Spleen (tissue), 11 donors: ENCODE results near the gene INSL3. TPM values are rescaled to one million over a fixed set of nuclear protein-coding genes. Genes with fewer than 3 reads are reported as not detected.
"Not testable (repeated sequence)": the region's sequence is repeated elsewhere in the genome, so short reads cannot be mapped to it uniquely, and the experiment has no call there.

Experiments used
- DNase-seq: peaks from one replicate; pipeline ENCODE4 v3.0.0-alpha.2; 2020
- H3K27ac ChIP-seq, 8 donors: fragments of 200-600 bp; sonication (generic) in 7 of 8; 1 replicate in 4 of 8; 2 replicates in 4 of 8; pipeline versions ENCODE4 v1.5.0 to v1.8.0; 2016 to 2021; ENCODE audit warnings: inconsistent platforms in 4 of 8, mild to moderate bottlenecking in 4 of 8, moderate library complexity in 1 of 8
- H3K27me3 ChIP-seq, 7 donors: fragments of 200-600 bp; sonication (generic) in 6 of 7; replicated peaks in 1 of 7; 1 replicate in 4 of 7; 2 replicates in 3 of 7; pipeline versions ENCODE4 v1.5.0 to v1.8.0; 2016 to 2021; ENCODE audit warnings: inconsistent platforms in 3 of 7, mild to moderate bottlenecking in 1 of 7
- H3K36me3 ChIP-seq, 6 donors: fragments of 200-600 bp; sonication (generic) in 5 of 6; 1 replicate in 4 of 6; 2 replicates in 2 of 6; pipeline versions ENCODE4 v1.5.0 to v1.8.0; 2016 to 2021; ENCODE audit warnings: inconsistent platforms in 2 of 6
- H3K4me1 ChIP-seq, 6 donors: fragments of 200-600 bp; sonication (generic) in 5 of 6; 1 replicate in 3 of 6; 2 replicates in 3 of 6; pipeline versions ENCODE4 v1.5.0 to v1.8.0; 2016 to 2021; ENCODE audit warnings: inconsistent platforms in 3 of 6
- H3K4me3 ChIP-seq, 8 donors: fragments of 200-600 bp; sonication (generic) in 7 of 8; 1 replicate in 4 of 8; 2 replicates in 4 of 8; pipeline versions ENCODE4 v1.5.0 to v1.8.0; 2016 to 2021; ENCODE audit warnings: inconsistent platforms in 4 of 8, mild to moderate bottlenecking in 4 of 8, moderate library complexity in 2 of 8
- H3K9me3 ChIP-seq, 8 donors: fragments of 200-600 bp; sonication (generic) in 7 of 8; 1 replicate in 4 of 8; 2 replicates in 4 of 8; pipeline versions ENCODE4 v1.5.0 to v1.8.0; 2016 to 2021; ENCODE audit warnings: inconsistent platforms in 4 of 8
- CTCF ChIP-seq, 11 experiments: fragments of 200-600 bp in 7 of 11; fragments of 450-650 bp in 4 of 11; sonication (generic) in 4 of 11; IDR thresholded peaks in 8 of 11; conservative IDR thresholded peaks in 3 of 11; 1 replicate in 7 of 11; 2 replicates in 4 of 11; pipeline versions ENCODE4 v1.4.0 to v1.8.0; 2016 to 2021; ENCODE audit warnings: antibody characterized with exemption in 11 of 11, inconsistent platforms in 4 of 11, mild to moderate bottlenecking in 1 of 11
- POLR2A ChIP-seq, 3 donors: fragments of 450-650 bp; IDR thresholded peaks; one replicate each; pipeline ENCODE4 v1.5.1; 2017; ENCODE audit warnings: antibody characterized with exemption in 3 of 3, mild to moderate bottlenecking in 1 of 3
- POLR2AphosphoS5 ChIP-seq, 3 donors: sonication (generic); formaldehyde crosslinking; IDR thresholded peaks; one replicate each; pipeline ENCODE4 v1.5.1; 2017; ENCODE audit warnings: antibody characterized with exemption in 3 of 3
- WGBS, 5 donors: extraction: QIAGEN DNeasy Blood & Tissue Kit in 3 of 5; methylation state at CpG; one replicate each; pipeline versions ENCODE4 v1.1.5 to v1.1.7; 2013 to 2018; 5-methylcytosine and 5-hydroxymethylcytosine counted together
- intact Hi-C: fragments of 100-400 bp; cut with DNase I; formaldehyde crosslinking; loops from one replicate; pipeline ENCODE4 v1.15.0; 2023; ENCODE audit warnings: low total_unique reads
- polyA plus RNA-seq, 3 donors: library from polyadenylated mRNA; stranded (reverse); fragments of 200-250 nt; gene quantifications; one replicate each; pipeline ENCODE4 v1.2.1, GENCODE V29; 2013
- total RNA-seq, 7 donors: library from RNA; depleted of rRNA in 3 of 7; stranded (reverse); fragments of >200 nt in 3 of 7; fragmentation: NEBNext Ultra II Directional in 4 of 7; extraction: Animal tissue kit (Norgen Biotek cat#: 25700) in 4 of 7; gene quantifications; one replicate each; pipeline versions ENCODE4 v1.1.0 to v1.2.1, GENCODE V29; 2016 to 2021
- donor health status: healthy with polysubstance abuse.
- donor health status: DM: no; HTN: no; CAD: no; lungs with moderate emphysema.
- donor health status: DM: no; HTN: no; CAD: no.
- donor health status: Bipolar disorder and iron deficiency.
- donor health status: healthy.
- donor health status: DM: no; HTN: no; CAD: no.
- donor health status: DM: yes; HTN: yes; CAD: no.

The INSL3 gene
- total and polyA plus RNA-seq, 10 donors = 2.1 to 6.3 (median 3.0) TPM

GRCh38 chr19:17780781-17781180 is 40.5 kb downstream of the INSL3 start:
- intact Hi-C loops = loop anchor here (5.0 kb wide), 1 partner anchor 77 kb away; the partner anchor contains the start of gene RPL18A
- no peak for TF ChIP-seq CTCF (IDR thresholded peaks at IDR 0.05 in 8 of 11, conservative IDR thresholded peaks at IDR 0.05 in 3 of 11)
- no peak for TF ChIP-seq POLR2AphosphoS5 (IDR thresholded peaks at IDR 0.05)
- TF ChIP-seq POLR2A (IDR thresholded peaks at IDR 0.05) = no peak
- peaks cover 0 to 57% (median 20%) of the 10 kb centered on the region in 6 donors for H3K36me3 ChIP-seq

GRCh38 chr19:17778968-17779929 is 42.1 kb downstream of the INSL3 start:
- peak overlapping the region in 4 of 8 donors; percentile 15 to 53 (median 34) for H3K4me3 ChIP-seq

More at GRCh38 chr19:17780781-17781180, 40.5 kb downstream of the INSL3 start:
- peaks cover 3 to 47% (median 18%) of the 10 kb centered on the region in 6 donors for H3K4me1 ChIP-seq
- H3K27me3 ChIP-seq = peaks cover 0 to 22% (median 0%) of the 10 kb centered on the region in 7 donors
- H3K9me3 ChIP-seq = no peaks in the 10 kb centered on the region
- no peak overlapping the region for H3K4me3 ChIP-seq
- no peak overlapping the region for H3K27ac ChIP-seq
- WGBS, 5 donors = 85 to 96% (median 91%) methylated on average over 2 of the region's 2 CpGs
- DNase-seq = no peak

GRCh38 chr19:17778251-17778967 is 42.9 kb downstream of the INSL3 start:
- peak overlapping the region in 3 of 8 donors; percentile 63 to 83 (median 83) for H3K27ac ChIP-seq
- peaks cover 0 to 22% (median 0%) of the 10 kb centered on the region in 7 donors for H3K27me3 ChIP-seq
- TF ChIP-seq POLR2A (IDR thresholded peaks at IDR 0.05) (no peak), POLR2AphosphoS5 (IDR thresholded peaks at IDR 0.05) (peak in 1 of 3 donors; percentile 52)
- H3K9me3 ChIP-seq = no peaks in the 10 kb centered on the region
- DNase-seq = peak; percentile 92
- H3K36me3 ChIP-seq = peaks cover 0 to 57% (median 13%) of the 10 kb centered on the region in 6 donors
- peaks cover 0 to 50% (median 20%) of the 10 kb centered on the region in 6 donors for H3K4me1 ChIP-seq
- peak overlapping the region in 4 of 8 donors; percentile 15 to 53 (median 34) for H3K4me3 ChIP-seq
- WGBS, 5 donors = 19 to 55% (median 34%) methylated on average over 26 to 37 of the region's 37 CpGs
- intact Hi-C loops = no loop called here

More at GRCh38 chr19:17778968-17779929, 42.1 kb downstream of the INSL3 start:
- TF ChIP-seq CTCF (IDR thresholded peaks at IDR 0.05 in 8 of 11, conservative IDR thresholded peaks at IDR 0.05 in 3 of 11) (no peak), POLR2AphosphoS5 (IDR thresholded peaks at IDR 0.05) (peak in 1 of 3 donors; percentile 25)
- intact Hi-C loops = no loop called here
- WGBS, 5 donors = 26 to 50% (median 32%) methylated on average over 25 of the region's 25 CpGs
- Histone ChIP-seq H3K4me1 (peaks cover 3 to 55% (median 22%) of the 10 kb centered on the region in 6 donors), H3K36me3 (peaks cover 0 to 57% (median 13%) of the 10 kb centered on the region in 6 donors), H3K27me3 (peaks cover 0 to 22% (median 0%) of the 10 kb centered on the region in 7 donors), H3K9me3 (no peaks in the 10 kb centered on the region), H3K27ac (peak overlapping the region in 3 of 8 donors; percentile 63 to 83 (median 83))
- peak; percentile 87 for DNase-seq

GRCh38 chr19:17777840-17778239 is 43.5 kb downstream of the INSL3 start:
- Histone ChIP-seq H3K4me1 (peaks cover 0 to 50% (median 20%) of the 10 kb centered on the region in 6 donors), H3K27ac (peak overlapping the region in 3 of 8 donors; percentile 63 to 83 (median 83)), H3K4me3 (peak overlapping the region in 1 of 8 donors; percentile 36), H3K36me3 (peaks cover 0 to 57% (median 13%) of the 10 kb centered on the region in 6 donors), H3K27me3 (peaks cover 0 to 22% (median 0%) of the 10 kb centered on the region in 7 donors)
- H3K9me3 ChIP-seq, DNase-seq, intact Hi-C loops: not testable (repeated sequence)
- 74 to 87% (median 83%) methylated on average over 10 of the region's 10 CpGs for WGBS, 5 donors
